K562 (cell line): ENCODE measurements around the gene RAB32. TPM values are rescaled to one million over a fixed set of nuclear protein-coding genes. Genes with fewer than 3 reads are reported as not detected.

Source experiments
- ATAC-seq: fragments of 200-7000 bp; cut with Tn5 transposase; 3 replicates; pipeline ENCODE4 v1.9.1; 2020; ENCODE audit warnings: moderate library complexity
- BruUV-seq: library from RNA; stranded (reverse); fragments of 400-500 nt; replicated peaks from 2 replicates; lab custom pipeline; 2021; lab: Mats Ljungman, UMichigan
- CTCF ChIA-PET: fragments of 300-600 bp; formaldehyde crosslinking; extraction: SDS; loops from one replicate; lab custom pipeline; 2021; ENCODE audit warnings: low intra/inter-chr PET ratio; lab: Yijun Ruan, JAX
- POLR2A ChIA-PET: fragments of 300-600, 350-650 bp; sonication (Branson Sonifier 250); formaldehyde crosslinking; extraction: SDS; loops from one replicate; lab custom pipeline; 2021; ENCODE audit warnings: antibody characterized with exemption, inconsistent platforms; lab: Yijun Ruan, JAX
- DNase-seq, 4 experiments: peaks; one replicate each; pipeline versions ENCODE4 v3.0.0 to v3.0.0-alpha.2; 2011 to 2018; ENCODE audit warnings: low spot score in 3 of 4, mixed read lengths in 3 of 4; ENCODE audit errors: extremely low read depth in 1 of 4
- FAIRE-seq: peaks from 2 replicates; lab custom pipeline; 2011; peaks lifted over from hg19 to GRCh38; lab: Jason Lieb, UNC
- H2AFZ ChIP-seq: 2 replicates; pipeline ENCODE4 v1.6.0; 2011; ENCODE audit warnings: low read depth, low read length, control low read depth, inconsistent platforms
- H3K27ac ChIP-seq: fragments of 200-600 bp; 3 replicates; pipeline ENCODE4 v1.8.0; 2011; ENCODE audit warnings: low read depth, mild to moderate bottlenecking, control low read depth, inconsistent platforms, low read length, moderate library complexity, mixed read lengths; ENCODE audit errors: extremely low read depth
- H3K27me3 ChIP-seq, 2 experiments: fragments of 300-600 bp in 1 of 2; 2 replicates in 1 of 2; 3 replicates in 1 of 2; pipeline versions ENCODE4 v1.6.0 to v1.8.0; 2011; ENCODE audit warnings: inconsistent platforms in 2 of 2, low read length in 2 of 2, mild to moderate bottlenecking in 1 of 2, mixed read lengths in 1 of 2, moderate library complexity in 1 of 2; ENCODE audit not compliant: control insufficient read depth in 2 of 2, insufficient read depth in 2 of 2
- H3K36me3 ChIP-seq: fragments of 300-600 bp; 3 replicates; pipeline ENCODE4 v1.8.0; 2011; ENCODE audit warnings: mild to moderate bottlenecking, low read length, inconsistent platforms; ENCODE audit not compliant: control insufficient read depth, insufficient read depth
- H3K4me1 ChIP-seq, 2 experiments: fragments of 200-600 bp in 1 of 2; replicated peaks in 1 of 2; 2 replicates in 1 of 2; 3 replicates in 1 of 2; pipeline versions ENCODE4 v1.5.1 to v1.8.0; 2011; ENCODE audit warnings: inconsistent platforms in 2 of 2, low read length in 2 of 2, mild to moderate bottlenecking in 1 of 2, mixed read lengths in 1 of 2, moderate library complexity in 1 of 2; ENCODE audit not compliant: control insufficient read depth in 2 of 2, insufficient read depth in 2 of 2
- H3K4me2 ChIP-seq: 2 replicates; pipeline ENCODE4 v1.6.1; 2011; ENCODE audit warnings: low read length, control low read depth, inconsistent platforms, mixed read lengths; ENCODE audit not compliant: insufficient read depth
- H3K4me3 ChIP-seq: fragments of 200-600 bp; sonication (generic), shearing (Covaris generic); 2 replicates; pipeline ENCODE4 v1.5.1; 2016; ENCODE audit warnings: control low read depth, inconsistent platforms
- H3K79me2 ChIP-seq: fragments of 200-600 bp; 3 replicates; pipeline ENCODE4 v1.8.0; 2011; ENCODE audit warnings: low read length, inconsistent platforms; ENCODE audit not compliant: control insufficient read depth, insufficient read depth
- H3K9ac ChIP-seq, 2 experiments: 2 replicates each; pipeline versions ENCODE4 v1.6.0 to v1.6.1; 2011; ENCODE audit warnings: low read depth in 2 of 2, low read length in 2 of 2, control low read depth in 1 of 2, inconsistent platforms in 1 of 2, mild to moderate bottlenecking in 1 of 2, mixed read lengths in 1 of 2; ENCODE audit not compliant: insufficient read depth in 1 of 2
- H3K9me1 ChIP-seq: one replicate; pipeline ENCODE4 v1.6.0; 2011; ENCODE audit warnings: inconsistent platforms, mild to moderate bottlenecking, low read length, moderate library complexity; ENCODE audit not compliant: control insufficient read depth, insufficient read depth
- H3K9me3 ChIP-seq: replicated peaks from 2 replicates; pipeline ENCODE4 v1.5.1; 2011; ENCODE audit warnings: low read depth, low read length, inconsistent platforms; ENCODE audit not compliant: control insufficient read depth, insufficient read depth
- H4K20me1 ChIP-seq: replicated peaks from 2 replicates; pipeline ENCODE4 v1.6.1; 2011; ENCODE audit warnings: low read length, inconsistent platforms, mixed read lengths; ENCODE audit not compliant: control insufficient read depth, insufficient read depth
- HEY1 ChIP-seq: fragments of 250-450 bp; sonication (Bioruptor Pico); IDR thresholded peaks from 2 replicates; pipeline ENCODE4 v1.5.0; 2020; ENCODE audit warnings: mild to moderate bottlenecking, moderate library complexity, borderline replicate concordance
- HMGN3 ChIP-seq: IDR thresholded peaks from 2 replicates; pipeline ENCODE4 v1.6.1; 2011; ENCODE audit warnings: borderline replicate concordance, low read depth, mild to moderate bottlenecking, mixed read lengths, low read length; ENCODE audit not compliant: insufficient read length; ENCODE audit errors: extremely low read depth
- MAX ChIP-seq: sonication (generic); formaldehyde crosslinking; IDR thresholded peaks from 2 replicates; pipeline ENCODE4 v1.9.0; 2022; ENCODE audit warnings: mild to moderate bottlenecking, missing genetic modification reagents
- NR0B1 ChIP-seq: fragments of 450-650 bp; IDR thresholded peaks from one replicate; pipeline ENCODE4 v1.6.1; 2018; ENCODE audit warnings: mild to moderate bottlenecking, moderate library complexity; ENCODE audit not compliant: partially characterized antibody
- POLR3G ChIP-seq: IDR thresholded peaks from 2 replicates; pipeline ENCODE4 v1.6.1; 2011; ENCODE audit not compliant: insufficient read length, insufficient replicate concordance; ENCODE audit errors: extremely low read depth
- TFE3 ChIP-seq: fragments of 450-650 bp; formaldehyde crosslinking; IDR thresholded peaks from 2 replicates; pipeline ENCODE4 v1.4.0; 2020; ENCODE audit warnings: mild to moderate bottlenecking, mixed read lengths
- YY1 ChIP-seq, 3 experiments: IDR thresholded peaks; 2 replicates each; pipeline ENCODE4 v1.6.1; 2011; ENCODE audit warnings: low read length in 2 of 3, mild to moderate bottlenecking in 2 of 3, moderate library complexity in 2 of 3, borderline replicate concordance in 1 of 3, control low read depth in 1 of 3, low read depth in 1 of 3; ENCODE audit not compliant: insufficient read depth in 3 of 3, insufficient replicate concordance in 2 of 3, control insufficient read depth in 1 of 3, insufficient read length in 1 of 3; ENCODE audit errors: extremely low read depth in 1 of 3
- ZNF584 ChIP-seq: fragments of 200-800 bp; sonication (Bioruptor generic); IDR thresholded peaks from 2 replicates; pipeline ENCODE4 v1.6.1; 2016; ENCODE audit warnings: low read depth, mild to moderate bottlenecking, missing genetic modification characterization, missing compliant biosample characterization
- WGBS: fragments of 100-300 bp; shearing (Covaris generic); methylation state at CpG from one replicate; pipeline ENCODE4 v1.1.6; 2016; ENCODE audit warnings: low coverage, mixed read lengths; ENCODE audit not compliant: insufficient coverage; ENCODE audit errors: missing lambda C conversion rate; 5-methylcytosine and 5-hydroxymethylcytosine counted together
- in situ Hi-C: fragments of 300-500 bp; cut with MboI; formaldehyde crosslinking; loops from 4 replicates; pipeline ENCODE4 v1.15.0; 2018; ENCODE audit warnings: inconsistent platforms, mixed read lengths
- intact Hi-C: fragments of 100-400 bp; cut with micrococcal nuclease; formaldehyde crosslinking; loops from 2 replicates; pipeline ENCODE4 v1.14.2; 2022
- polyA plus RNA-seq, 8 experiments: library from polyadenylated mRNA; depleted of rRNA in 4 of 8; stranded (reverse) in 5 of 8; unstranded in 3 of 8; fragments of >200 nt; fragmentation: Nextera tagmentation in 2 of 8; fragmentation: Illumina TruSeq in 1 of 8; extraction: Ambion mirVana in 2 of 8; extraction: Trizol in 1 of 8; gene quantifications; 2 replicates each; pipeline versions ENCODE4 v1.2.1 to v1.2.3, GENCODE V29; 2011 to 2014; ENCODE audit warnings: inconsistent platforms in 1 of 8, missing spikeins in 1 of 8
- total RNA-seq, 7 experiments: library from RNA; depleted of rRNA in 6 of 7; stranded (reverse); fragments of >200 nt in 6 of 7; fragmentation: Illumina TruSeq in 2 of 7; extraction: Trizol in 2 of 7; gene quantifications; 2 replicates each; pipeline versions ENCODE4 v1.2.1 to v1.2.3, GENCODE V29; 2011 to 2021; ENCODE audit warnings: low replicate concordance in 1 of 7

Gene RAB32
- total and polyA plus RNA-seq, 9 of the 15 experiments (the other 6 are each of a cell fraction or from before 2014, with no cell fraction given), result 2.5 to 16.6 (median 11.0) TPM

- TF ChIP-seq ZNF584 (CRISPR knock-in tag) (0 out of 2 replicates have a peak, but pooled peaks have one; percentile 32), NR0B1 (no peak), POLR3G (no peak), HMGN3 (no peak), TFE3 (peak; percentile 93)
These were observed 7.9 kb downstream of the RAB32 start (continued) for GRCh38 chr6:146551545-146551944.

- Histone ChIP-seq H3K9me3 (no peaks in the 10 kb centered on the region), H2AFZ (no peak overlapping the region), H3K4me2 (no peak overlapping the region), H3K4me1 (peaks cover 0 to 12% of the 10 kb centered on the region in 2 experiments; a peak in 3 of 5 replicates), H3K9ac (no peak overlapping the region), H3K4me3 (no peak overlapping the region), H3K79me2 (no peaks in the 10 kb centered on the region), H4K20me1 (no peaks in the 10 kb centered on the region), H3K27ac (no peak overlapping the region), H3K36me3 (no peaks in the 10 kb centered on the region), H3K9me1 (no peaks in the 10 kb centered on the region), H3K27me3 (no peaks in the 10 kb centered on the region)
- DNase-seq (no peak), FAIRE-seq (no peak), ATAC-seq (no peak)
- 45% methylated on average over 7 of the region's 7 CpGs for WGBS
- in situ Hi-C loops, result no loop called here
- CTCF ChIA-PET, result no interaction called here
- BruUV-seq, result no TSS peak
- POLR2A ChIA-PET, result no interaction called here
- TF ChIP-seq MAX (no peak), HEY1 (CRISPR knock-in tag) (no peak), YY1 (IDR thresholded peaks at IDR 0.05; ENCODE audit: borderline replicate concordance in 1 of 3, control insufficient read depth in 1 of 3, extremely low read depth in 1 of 3, insufficient read depth in 3 of 3, insufficient read length in 1 of 3, insufficient replicate concordance in 2 of 3, low read depth in 1 of 3, low read length in 2 of 3) (no peak)
- intact Hi-C loops, result no loop called here
These were observed 9.9 kb downstream of the RAB32 start for GRCh38 chr6:146553377-146554135.
